Endothelial cell of hepatic sinusoid (primary cell): Measurements from ENCODE around the gene YIF1B.

ENCODE experiments used
- in situ Hi-C: cut with HindIII; loops from 2 replicates; pipeline ENCODE4 v1.10.0; 2017; ENCODE audit warnings: low sequenced_read_pairs

Gene YIF1B

GRCh38 chr19:38335949-38336637 is 20.3 kb upstream of the YIF1B start:
- in situ Hi-C loops: no loop called here

DNA sequence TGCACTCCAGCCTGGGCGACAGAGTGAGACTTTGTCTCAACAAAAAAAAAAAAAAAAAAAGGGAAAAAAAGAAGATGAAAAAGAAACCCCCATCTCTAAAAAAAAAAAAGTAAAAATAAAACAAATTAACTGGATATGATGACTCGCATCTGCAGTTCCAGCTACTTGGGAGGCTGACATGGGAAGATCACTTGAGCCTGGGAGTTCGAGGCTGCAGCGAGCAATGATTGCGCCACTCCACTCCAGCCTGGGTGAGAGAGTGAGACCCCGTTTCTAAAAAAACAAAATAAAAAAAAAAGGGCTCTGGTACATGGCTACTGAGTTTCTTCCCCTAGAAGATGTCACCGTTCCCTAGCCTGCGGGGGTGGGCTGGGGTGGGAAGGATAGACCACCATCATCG is 17.5 kb upstream of the YIF1B start:
- in situ Hi-C loops: no loop called here

GRCh38 chr19:38331728-38332127 is 16.0 kb upstream of the YIF1B start:
- in situ Hi-C loops: no loop called here

- in situ Hi-C loops: no loop called here
Observed at GRCh38 chr19:38329651-38330050, 13.9 kb upstream of the YIF1B start.

GRCh38 chr19:38326591-38326990 is 10.8 kb upstream of the YIF1B start:
- in situ Hi-C loops: no loop called here

GRCh38 chr19:38324431-38324830 is 8.7 kb upstream of the YIF1B start:
- in situ Hi-C loops: no loop called here

DNA sequence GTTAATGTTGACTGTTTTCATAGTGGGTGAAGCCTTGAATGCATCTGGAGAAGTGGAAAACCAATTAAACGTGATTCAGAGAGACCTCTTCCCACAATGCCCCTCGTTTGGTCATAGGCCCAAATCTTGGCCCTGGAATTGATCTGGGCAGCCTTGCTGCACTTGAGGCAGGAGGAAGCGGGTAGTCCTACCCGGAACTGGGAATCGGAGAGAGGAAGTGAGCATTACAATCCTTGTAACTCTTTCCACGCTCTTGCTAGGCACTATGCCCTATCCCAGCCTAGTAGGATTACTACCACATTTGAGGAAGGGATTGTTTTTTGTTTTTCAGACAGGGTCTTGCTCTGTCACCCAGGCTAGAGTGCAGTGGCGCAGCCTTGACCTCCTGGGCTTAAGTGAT is 7.5 kb upstream of the YIF1B start:
- in situ Hi-C loops: no loop called here

- in situ Hi-C loops: no loop called here
Observed at GRCh38 chr19:38321646-38322196, 6.0 kb upstream of the YIF1B start.

- in situ Hi-C loops: no loop called here
Observed at GRCh38 chr19:38320969-38321339, 5.2 kb upstream of the YIF1B start.

GRCh38 chr19:38319421-38320258 is 3.9 kb upstream of the YIF1B start, which contains the start of gene KCNK6:
TSS of gene KCNK6 (plus strand) at chr19:38319845. CDS start at chr19:38319951, 106 bp downstream.
- in situ Hi-C loops: loop anchor here (5.0 kb wide), 1 partner anchor 67 kb away; no protein-coding TSS in a partner anchor

DNA sequence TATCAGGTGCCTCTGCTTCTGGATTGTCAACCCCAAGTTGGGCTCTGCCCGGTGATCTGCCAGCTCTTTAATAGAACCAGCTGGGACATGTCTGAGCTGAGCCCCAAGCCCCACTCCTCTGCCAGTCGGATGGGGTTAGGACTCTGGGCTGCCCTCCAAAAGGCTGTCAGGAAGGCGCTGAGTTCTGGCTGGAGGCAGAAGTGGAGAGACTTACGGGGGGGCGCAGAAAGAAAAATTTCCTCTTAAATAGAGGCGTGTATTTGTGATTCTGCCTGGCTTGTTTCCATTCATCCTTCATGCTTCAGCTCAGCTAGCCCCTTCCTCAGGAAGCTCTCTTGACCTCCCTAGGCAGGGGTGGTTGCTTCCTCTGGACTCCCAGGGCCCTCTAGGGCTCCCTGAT is 2.9 kb upstream of the YIF1B start:
- in situ Hi-C loops: loop anchor here (5.0 kb wide), 1 partner anchor 66 kb away; no protein-coding TSS in a partner anchor

- in situ Hi-C loops: loop anchor here (5.0 kb wide), 1 partner anchor 65 kb away; no protein-coding TSS in a partner anchor
Observed at GRCh38 chr19:38317104-38317612, 1.4 kb upstream of the YIF1B start.

DNA sequence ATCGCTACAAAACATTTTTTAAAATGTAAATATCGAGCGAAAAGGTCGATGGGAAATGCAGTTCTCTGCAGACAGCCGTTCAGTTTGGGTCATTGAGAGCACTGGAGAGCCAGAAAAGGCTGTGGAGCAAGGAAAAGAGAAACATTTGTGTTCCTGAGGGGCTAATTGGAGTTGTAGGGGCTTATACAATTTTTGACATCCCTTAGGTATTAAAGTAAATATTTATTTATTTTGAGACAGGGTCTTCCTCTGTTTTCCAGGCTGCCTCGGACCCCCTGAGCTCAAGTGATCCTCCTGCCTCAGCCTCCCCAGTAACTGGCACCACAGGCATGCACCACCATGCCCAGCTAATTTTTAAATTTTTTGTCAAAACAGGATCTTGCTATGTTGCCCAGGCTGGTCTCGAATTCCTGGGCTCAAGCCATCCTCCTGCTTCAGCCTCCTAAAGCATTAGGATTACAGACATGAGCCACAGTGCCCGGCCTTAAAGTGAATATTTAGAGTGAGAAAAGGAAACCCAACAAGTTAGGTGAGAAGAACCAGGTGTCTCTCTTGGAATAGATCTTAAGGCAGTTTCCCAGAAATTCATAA is 825 bp upstream of the YIF1B start:
- in situ Hi-C loops: loop anchor here (5.0 kb wide), 1 partner anchor 64 kb away; no protein-coding TSS in a partner anchor

DNA sequence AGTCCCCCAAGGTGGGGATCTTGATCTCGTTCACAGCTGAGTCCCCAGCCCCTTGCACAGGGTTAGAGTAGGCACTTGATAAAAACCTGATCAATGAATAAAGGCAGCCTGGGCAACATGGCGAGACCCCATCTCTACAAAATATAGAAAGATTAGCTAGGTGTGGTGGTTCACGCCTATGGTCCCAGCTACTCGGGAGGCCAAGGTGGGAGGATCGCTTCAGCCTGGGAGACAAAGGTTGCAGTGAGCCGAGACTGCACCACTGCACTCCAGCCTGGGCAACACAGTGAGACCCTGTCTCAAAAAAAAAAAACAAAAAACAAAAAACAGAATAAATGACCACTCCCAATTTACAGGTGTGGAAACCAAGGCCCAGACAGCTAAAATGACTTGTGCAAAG is 4.8 kb downstream of the YIF1B start:
- in situ Hi-C loops: no loop called here

GRCh38 chr19:38310279-38310670 is 5.5 kb downstream of the YIF1B start:
- in situ Hi-C loops: no loop called here

DNA sequence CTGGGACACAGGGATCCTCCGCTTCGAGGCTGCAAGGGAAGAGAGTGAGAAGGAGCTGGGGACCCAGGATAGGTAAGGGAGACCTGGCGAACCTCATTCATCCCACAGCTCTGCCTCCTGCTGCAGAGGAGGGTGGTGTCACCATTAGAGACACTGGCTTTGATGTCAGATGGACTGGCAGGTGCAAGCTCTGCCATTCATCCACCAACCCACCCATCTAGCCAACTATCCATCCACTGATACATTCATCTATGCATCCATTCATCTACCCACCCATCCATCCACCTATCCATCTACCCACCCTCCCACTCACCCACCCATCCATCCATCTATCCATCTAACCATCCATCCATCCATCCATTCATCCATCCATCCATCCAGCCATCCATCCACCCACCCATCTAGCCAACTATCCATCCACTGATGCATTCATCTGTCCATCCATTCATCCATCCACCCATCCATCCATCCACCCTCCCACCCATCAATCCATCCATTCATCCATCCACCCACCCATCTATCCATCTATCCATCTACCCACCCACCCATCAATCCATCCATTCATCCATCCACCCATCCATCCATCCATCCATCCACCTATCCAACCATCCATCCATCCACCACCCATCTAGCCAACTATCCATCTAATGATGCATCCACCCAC is 6.0 kb downstream of the YIF1B start:
- in situ Hi-C loops: no loop called here

DNA sequence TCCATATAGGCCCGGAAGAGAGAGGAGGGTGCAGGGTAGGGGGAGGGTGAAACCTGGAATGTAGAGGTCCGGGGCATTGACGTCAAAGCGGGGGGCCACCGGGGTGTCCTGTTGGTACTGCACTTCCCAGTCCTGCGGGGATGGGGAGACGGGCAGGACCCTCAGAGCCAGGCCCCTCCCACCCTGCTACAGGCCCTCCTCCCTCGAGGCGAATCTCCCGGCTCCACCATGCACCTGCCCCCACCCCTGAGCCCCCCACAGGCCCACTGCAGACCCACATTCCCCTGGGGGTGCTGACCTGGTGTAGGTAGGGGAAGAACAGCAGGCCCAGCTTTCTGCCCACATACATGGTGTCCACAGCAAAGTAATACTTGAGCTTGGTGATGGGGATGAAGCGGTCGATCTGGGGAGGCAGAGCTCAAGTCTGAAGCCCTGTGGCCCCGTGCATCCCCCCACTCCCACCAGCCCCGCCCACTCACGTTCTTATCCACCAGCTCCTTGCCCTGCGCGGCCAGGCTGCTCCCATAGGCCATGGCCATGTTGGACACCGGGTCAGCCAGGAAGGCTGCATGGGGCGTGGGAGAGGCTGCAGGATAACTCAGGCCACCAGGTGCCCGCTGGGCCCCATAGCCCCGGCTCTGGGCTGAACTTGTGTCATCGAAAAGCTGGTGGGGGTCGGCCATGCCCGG is 6.7 kb downstream of the YIF1B start:
- in situ Hi-C loops: no loop called here

DNA sequence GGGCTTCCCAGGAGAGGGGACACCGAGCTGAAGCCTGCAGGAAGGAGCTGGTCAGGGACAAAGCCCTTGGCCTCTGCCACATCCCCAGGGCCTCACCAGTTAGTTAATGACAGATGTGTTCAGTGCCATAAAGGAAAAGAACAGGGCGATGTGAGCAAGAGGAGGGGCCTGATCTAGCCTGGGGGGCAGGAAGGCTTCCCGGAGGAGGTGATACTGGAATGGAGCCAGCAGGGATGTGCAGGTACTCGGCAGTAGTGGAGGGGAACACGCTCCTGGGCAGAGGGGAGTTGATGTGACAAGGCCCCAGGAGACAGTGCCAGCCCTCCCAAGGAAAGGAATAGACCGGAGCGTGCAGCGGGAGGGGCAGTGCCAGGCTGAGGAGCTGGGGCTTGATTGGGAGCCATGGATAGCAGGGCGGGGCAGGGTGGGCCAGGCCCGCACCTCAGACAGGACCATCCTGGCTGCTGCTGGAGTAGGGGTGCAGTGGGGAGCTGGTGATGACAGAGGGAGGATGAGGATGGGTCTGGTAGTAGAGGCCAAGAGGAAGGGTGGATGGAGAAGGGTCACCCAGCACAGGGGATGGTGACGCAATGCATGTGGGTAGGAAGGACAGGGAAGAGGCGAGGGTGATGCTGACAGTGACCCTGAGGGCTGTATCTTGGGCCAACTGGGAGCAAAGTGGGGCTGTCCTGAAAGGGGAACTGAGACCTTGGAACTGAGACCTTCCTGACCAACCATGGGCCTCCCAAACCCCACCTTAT is 7.6 kb downstream of the YIF1B start:
- in situ Hi-C loops: no loop called here

GRCh38 chr19:38307597-38307996 is 8.2 kb downstream of the YIF1B start:
- in situ Hi-C loops: no loop called here
